GM19099 (cell line): ENCODE measurements around the gene TEX44.

Experiments
- POLR2A ChIP-seq: IDR thresholded peaks from 3 replicates; pipeline ENCODE4 v1.6.1; 2011; ENCODE audit warnings: low read depth; ENCODE audit not compliant: insufficient read length; ENCODE audit errors: extremely low read depth

Gene TEX44

GRCh38 chr2:231634951-231635875 lies 42.5 kb downstream of the TEX44 start:
- TF ChIP-seq POLR2A: no peak

GRCh38 chr2:231640241-231640640 lies 47.6 kb downstream of the TEX44 start:
- no peak for TF ChIP-seq POLR2A

- no peak for TF ChIP-seq POLR2A
Measured at GRCh38 chr2:231640641-231641111, 48.0 kb downstream of the TEX44 start.

- peak; percentile 31 for TF ChIP-seq POLR2A
Measured at GRCh38 chr2:231642631-231643494, 50.2 kb downstream of the TEX44 start.

GRCh38 chr2:231643495-231643888 lies 50.8 kb downstream of the TEX44 start:
- no peak for TF ChIP-seq POLR2A
